Stimulated activated naive CD4-positive, alpha-beta T cell treated with Interleukin-2 at 50 U/mL for 16 hours (primary cell): ENCODE data around the gene FHOD1.

Experiments used
- DNase-seq: peaks from one replicate; lab custom pipeline; 2025; lab: John Stamatoyannopoulos, UW

The FHOD1 gene

GRCh38 chr16:67206838-67207248 lies 40.4 kb downstream of the FHOD1 start:
- DNase-seq, result no peak

DNA sequence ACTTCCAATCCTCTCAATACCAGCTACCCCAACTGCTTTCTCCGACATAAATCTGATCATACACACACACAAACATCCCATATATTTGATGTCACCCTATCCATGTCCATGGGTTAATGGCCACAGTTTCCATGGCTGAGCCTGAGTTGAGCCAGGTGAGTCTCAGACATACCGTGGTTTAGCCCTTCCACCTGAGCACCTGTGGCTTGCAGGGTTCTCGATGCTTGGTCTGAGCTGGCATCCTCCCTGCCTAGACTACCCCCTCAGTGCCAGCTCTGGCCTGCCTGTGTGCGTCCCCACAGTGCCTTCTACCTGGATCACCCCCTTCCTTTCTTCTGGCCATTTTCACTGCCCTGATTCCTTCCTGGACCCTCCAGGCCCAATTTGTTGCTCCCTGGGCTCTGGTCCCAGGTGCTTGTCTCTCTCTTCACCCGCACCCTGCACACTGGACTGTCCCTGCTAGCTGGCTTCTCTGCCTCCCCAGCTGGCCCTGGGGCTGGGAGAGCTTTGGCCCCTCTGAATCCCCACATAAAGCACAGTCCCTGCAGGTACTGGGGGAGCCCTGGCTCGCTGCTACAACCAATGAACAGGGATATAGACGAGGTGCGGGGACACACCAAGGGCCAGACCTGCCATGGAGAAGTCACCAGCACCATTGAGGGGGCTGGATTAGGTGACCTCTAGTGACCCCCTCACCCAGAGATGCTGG lies 41.0 kb downstream of the FHOD1 start:
- no peak for DNase-seq

- DNase-seq, result no peak
These were observed 43.2 kb downstream of the FHOD1 start for GRCh38 chr16:67204076-67204475.

DNA sequence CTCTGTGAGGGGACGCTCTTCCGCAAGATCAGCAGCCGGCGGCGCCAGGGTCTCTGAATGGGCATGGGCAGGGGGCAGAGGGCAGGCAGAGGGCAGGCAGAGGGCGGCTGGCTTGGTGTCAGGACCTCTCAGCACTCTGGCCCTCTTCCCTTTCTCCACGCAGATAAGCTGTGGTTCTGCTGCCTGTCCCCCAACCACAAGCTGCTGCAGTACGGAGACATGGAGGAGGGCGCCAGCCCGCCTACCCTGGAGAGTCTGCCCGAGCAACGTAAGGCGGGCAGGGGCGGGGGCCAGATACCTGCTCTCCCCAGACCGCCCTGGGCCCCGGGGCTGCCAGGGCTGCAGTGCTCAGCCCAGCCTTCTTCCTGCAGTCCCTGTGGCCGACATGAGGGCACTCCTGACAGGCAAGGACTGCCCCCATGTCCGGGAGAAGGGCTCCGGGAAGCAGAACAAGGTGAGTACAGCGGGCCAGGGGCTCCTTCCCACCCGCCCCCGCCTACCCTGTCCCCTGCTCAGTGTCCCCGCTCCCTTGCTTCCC lies 44.3 kb downstream of the FHOD1 start:
- DNase-seq, result no peak

GRCh38 chr16:67202426-67202825 lies 44.9 kb downstream of the FHOD1 start:
- no peak for DNase-seq

DNA sequence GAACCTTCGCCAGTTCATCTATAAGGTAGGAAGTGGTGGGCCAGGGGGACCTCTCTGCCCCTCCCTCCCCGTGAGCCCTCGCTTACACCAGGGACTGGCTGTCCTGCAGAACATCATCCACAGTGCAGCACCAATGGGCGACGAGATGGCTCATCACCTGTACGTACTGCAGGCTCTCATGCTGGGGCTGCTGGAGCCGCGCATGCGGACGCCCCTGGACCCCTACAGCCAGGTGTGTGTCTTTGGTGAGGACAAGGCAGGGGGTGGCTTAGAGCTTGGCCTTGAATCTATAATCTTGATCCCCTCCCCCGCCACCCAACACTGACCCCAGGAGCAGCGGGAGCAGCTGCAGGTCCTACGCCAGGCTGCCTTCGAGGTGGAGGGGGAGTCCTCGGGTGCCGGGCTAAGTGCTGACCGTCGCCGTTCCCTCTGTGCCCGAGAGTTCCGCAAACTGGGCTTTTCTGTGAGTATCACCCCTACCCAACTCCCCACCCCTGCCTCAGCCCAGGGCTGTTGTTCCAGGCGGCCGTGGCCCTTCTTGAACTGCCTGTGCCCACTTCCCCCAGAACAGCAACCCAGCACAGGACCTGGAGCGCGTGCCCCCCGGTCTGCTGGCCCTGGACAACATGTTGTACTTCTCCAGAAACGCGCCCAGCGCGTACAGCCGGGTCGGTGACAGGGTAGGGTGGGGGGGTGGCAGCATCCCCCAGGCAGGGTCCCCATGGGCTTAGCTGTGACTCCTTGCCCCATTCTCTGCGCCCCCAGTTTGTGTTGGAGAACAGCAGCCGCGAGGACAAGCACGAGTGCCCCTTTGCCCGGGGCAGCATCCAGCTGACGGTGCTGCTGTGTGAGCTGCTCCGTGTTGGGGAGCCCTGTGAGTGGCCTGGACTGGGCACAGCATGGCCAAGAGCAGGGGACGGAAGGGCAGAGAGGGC lies 45.6 kb downstream of the FHOD1 start:
- DNase-seq, result no peak

- no peak for DNase-seq
These were observed 46.8 kb downstream of the FHOD1 start for GRCh38 chr16:67200491-67200890.

DNA sequence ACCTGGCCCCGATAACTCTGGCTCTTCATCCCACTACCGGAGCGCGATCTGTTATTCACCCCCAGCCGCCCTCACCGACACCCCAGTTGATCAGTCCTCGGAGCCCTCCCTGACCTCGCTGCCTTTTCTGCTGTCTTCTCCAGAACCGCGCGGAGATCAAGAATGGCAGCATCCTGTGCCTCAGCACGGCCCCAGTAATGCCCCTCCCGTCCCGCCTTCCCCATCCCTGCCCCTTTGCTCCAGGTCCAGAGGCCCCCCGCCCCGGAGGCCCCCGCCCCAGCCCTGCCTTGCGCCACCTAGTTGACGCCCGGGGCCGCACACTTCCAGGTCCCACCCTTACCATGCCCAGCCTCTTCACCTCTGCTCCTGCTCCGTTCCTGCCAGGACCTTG lies 47.5 kb downstream of the FHOD1 start:
- no peak for DNase-seq

DNA sequence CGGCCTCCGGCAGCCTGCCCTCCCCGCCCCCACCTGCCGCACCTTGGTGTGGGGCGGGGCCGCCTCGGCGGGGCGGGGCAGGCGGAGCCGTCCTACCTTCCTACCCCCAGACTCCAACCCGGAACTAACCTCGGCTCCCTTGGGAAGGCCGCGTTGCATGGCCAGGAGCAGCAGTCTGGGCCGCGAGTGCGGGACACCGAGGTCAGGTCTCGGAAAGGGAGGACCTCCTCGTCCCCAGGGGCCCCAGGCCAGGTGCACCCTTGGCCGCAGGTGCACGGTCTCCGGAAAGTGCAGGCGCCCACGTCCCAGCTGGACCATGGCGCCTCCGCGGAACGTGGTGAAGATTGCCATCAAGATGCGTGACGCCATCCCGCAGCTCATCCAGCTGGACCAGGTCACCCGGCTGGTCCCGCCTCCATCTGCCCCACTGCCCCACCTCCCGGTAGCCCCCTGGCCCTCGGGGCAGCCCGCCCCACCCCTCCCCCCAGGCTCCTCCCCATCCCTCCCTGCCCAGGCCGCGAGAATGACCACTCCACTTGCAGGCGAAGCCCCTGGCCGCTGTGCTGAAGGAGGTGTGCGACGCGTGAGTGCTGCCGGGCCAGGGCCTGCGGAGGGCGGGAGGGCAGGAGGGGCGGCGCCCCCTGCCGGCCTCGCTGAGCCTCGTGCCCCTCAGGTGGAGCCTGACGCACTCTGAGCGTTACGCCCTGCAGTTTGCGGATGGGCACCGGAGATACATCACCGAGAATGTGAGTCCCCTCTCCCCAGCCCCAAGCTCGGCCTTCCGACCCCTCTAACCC lies 48.1 kb downstream of the FHOD1 start, which contains the start of gene ELMO3:
TSS of gene ELMO3 (plus strand) at position 121 of the 797 bp plus-strand sequence. CDS start at position 317, 196 bp downstream.
- no peak for DNase-seq

DNA sequence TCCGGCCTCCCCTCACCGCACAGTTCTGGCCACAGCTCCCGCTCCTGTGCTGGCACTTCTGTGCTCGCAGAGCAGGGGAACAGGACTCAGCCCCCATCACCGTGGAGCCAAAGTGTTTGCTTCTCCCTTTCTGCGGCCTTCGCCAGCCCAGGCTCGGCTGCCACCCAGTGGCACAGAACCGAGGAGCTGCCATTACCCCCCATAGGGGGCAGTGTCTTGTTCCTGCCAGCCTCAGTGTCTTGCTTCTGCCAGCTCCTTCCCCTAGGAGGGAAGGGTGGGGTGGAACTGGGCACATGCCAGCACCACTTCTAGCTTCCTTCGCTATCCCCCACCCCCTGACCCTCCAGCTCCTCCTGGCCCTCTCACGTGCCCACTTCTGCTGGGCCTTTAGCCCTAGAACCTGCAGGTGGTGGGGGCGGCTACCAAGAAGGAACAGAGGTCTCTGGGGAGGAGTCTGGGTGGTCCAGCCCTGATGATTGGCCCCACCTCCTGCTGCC lies 49.0 kb downstream of the FHOD1 start:
- DNase-seq, result peak; percentile 8

DNA sequence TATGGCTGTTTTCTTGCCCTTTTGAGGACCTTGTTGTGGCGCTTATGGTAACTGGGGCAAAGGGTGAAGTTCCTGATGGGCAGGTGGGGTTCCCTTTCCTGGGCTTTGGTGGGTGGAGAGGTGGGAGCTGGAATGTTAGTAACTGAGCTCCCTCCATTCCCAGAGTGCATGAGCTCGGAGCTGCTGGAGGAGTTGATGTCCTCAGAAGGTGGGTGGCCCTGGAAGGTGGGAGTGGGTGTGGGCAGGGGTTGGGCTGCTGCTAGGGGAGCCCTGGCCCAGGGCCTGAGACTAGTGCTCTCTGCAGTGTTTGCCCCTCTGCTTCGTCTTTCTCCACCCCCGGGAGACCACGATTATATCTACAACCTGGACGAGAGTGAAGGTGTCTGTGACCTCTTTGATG lies 49.6 kb downstream of the FHOD1 start:
- DNase-seq, result no peak

- DNase-seq, result no peak
These were observed 50.4 kb downstream of the FHOD1 start for GRCh38 chr16:67196881-67197280.

DNA sequence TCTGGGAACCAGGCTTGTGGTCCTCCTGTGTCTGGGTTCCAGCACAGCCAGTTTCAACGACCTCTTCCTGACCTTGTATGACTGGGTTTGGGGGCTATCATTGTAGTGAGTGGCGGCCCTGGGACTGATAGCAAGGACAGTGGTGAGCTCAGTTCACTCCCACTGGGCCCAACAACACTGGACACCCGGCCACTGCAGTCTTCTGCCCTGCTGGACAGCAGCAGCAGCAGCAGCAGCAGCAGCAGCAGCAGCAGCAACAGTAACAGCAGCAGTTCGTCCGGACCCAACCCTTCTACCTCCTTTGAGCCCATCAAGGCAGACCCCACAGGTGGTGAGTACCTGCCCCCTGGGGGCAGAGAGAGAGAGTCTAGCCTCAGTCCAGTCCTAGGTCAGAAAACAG lies 51.6 kb downstream of the FHOD1 start:
- DNase-seq, result no peak

- no peak for DNase-seq
These were observed 53.0 kb downstream of the FHOD1 start for GRCh38 chr16:67194260-67194659.

- DNase-seq, result no peak
These were observed 53.7 kb downstream of the FHOD1 start for GRCh38 chr16:67193536-67193935.

DNA sequence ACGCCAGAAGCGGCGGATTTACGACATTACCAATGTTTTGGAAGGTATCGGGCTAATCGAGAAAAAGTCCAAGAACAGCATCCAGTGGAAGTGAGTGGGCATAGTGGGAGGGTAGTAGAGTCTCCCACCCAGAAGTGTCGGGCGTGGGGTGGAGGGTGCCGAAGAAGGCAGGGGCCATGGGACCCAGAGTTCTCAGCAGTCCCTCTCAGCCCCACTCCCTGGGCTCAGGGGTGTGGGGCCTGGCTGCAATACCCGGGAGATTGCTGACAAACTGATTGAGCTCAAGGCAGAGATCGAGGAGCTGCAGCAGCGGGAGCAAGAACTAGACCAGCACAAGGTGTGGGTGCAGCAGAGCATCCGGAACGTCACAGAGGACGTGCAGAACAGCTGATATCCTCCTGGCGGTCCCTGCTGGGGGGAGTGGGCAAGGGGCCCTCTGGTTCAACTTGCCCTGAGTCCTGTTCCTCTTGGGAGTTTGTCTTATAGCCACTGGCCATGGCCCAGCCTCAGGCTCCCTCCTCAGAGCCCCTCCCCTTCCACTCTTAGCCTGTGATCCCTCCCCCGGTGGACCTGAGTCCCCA lies 54.4 kb downstream of the FHOD1 start:
- no peak for DNase-seq

- DNase-seq, result peak; percentile 83
These were observed 55.1 kb downstream of the FHOD1 start, which contains the start of gene E2F4 for GRCh38 chr16:67191995-67192681. E2F4 (plus strand) TSS chr16:67192155; CDS start chr16:67192228, 73 bp downstream.

DNA sequence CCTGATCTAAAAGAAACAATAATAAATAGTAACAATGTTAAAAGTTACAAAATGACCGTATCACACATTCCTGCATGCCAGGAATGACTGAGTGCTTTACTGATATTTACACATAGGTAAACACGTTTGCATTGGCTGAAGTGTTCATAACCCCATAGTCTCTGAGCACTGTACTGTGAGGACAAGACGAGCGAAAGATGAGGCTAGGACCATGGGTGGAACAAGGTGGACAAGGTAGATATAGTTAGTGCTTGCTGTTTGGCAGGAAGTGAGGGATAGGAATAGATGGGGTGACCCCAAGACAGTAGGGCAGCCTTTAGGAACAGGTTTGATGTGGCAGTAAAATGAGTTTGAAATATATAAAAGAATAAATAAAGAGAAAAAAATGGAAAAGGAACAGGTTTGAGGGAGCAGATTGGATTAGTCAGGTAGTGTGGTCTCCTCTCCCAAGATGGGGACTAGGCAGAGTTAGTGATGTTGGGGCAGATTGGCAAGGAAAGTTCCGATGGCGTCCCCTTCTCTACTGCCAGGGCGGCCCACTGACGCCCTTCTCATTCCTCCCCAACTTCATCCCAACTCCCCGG lies 55.8 kb downstream of the FHOD1 start:
- no peak for DNase-seq

DNA sequence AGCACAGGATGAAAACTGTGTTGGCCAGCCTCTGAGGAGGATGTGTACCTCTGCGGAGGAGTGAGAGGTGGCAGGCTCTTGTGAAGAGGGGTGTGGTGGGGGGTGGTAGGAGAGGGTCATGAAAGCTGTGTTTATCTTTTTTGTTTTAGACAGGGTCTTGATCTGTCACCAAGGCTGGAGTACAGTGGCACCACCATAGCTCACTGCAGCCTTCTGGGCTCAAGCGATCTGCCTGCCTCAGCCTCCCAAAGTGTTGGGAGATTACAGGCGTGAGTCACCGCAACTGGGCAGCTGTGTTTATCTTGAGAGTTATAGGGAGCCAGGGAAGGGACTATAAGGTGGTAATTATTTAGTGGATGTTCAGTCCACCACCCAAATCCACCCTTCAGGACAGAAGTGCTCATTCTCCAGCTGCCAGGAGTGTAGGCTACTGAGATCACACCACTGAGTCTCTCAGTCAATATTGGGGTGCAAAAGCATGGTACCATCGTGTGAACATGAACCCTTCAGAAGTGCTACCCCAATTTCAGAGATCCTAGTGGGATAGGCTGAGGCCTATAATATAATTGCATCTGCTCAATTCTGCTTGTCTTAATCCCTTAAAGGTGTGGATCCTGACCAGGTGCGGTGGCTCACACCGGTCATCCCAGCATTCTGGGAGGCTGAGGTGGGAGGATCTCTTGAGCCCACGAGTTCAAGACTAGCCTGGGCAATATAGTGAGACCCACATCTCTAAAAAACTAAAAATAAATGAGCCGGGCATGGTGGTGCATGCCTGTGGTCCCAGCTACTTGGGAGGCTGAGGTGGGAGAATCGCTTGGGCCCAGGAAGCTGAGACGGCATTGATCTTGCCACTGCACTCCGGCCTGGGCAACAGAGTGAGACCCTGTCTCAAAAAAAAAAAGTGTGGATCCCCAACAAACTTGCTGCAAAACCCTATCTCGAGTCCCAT lies 56.6 kb downstream of the FHOD1 start:
- no peak for DNase-seq
